Neural progenitor cell (in vitro differentiated cells): ENCODE results near the gene TEAD1.

ENCODE experiments used
- EZH2phosphoT487 ChIP-seq: fragments of 200-600 bp; sonication (generic); IDR thresholded peaks from 2 replicates; pipeline ENCODE4 v1.6.1; 2017; ENCODE audit warnings: antibody characterized with exemption
- TF ChIP-seq, protein P1 (sequence below): fragments of 200-600 bp; sonication (generic); IDR thresholded peaks from 2 replicates; pipeline ENCODE4 v1.5.1; 2017; ENCODE audit warnings: antibody characterized with exemption, mild to moderate bottlenecking

DNA sequence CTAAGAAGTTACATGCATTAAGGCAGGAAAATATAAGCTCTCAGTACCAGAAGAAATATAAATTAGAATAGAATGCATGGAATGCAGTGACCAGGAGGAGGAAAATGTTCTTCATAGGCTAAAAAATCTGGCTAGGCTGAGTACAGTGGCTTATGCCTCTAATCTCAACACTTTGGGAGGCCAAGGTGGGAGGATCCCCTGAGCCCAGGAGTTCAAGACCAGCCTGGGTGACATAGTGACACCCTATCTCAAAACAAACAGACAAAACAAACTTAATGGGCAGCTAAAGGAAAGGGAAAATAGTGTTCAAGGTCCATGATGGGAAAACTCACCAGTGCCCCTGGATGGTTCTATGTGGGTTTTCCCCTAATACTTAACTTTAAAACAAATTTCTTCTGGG, 256.6 kb downstream of the TEAD1 start:
- TF ChIP-seq EZH2phosphoT487, result no peak
- TF ChIP-seq, protein P1, sequence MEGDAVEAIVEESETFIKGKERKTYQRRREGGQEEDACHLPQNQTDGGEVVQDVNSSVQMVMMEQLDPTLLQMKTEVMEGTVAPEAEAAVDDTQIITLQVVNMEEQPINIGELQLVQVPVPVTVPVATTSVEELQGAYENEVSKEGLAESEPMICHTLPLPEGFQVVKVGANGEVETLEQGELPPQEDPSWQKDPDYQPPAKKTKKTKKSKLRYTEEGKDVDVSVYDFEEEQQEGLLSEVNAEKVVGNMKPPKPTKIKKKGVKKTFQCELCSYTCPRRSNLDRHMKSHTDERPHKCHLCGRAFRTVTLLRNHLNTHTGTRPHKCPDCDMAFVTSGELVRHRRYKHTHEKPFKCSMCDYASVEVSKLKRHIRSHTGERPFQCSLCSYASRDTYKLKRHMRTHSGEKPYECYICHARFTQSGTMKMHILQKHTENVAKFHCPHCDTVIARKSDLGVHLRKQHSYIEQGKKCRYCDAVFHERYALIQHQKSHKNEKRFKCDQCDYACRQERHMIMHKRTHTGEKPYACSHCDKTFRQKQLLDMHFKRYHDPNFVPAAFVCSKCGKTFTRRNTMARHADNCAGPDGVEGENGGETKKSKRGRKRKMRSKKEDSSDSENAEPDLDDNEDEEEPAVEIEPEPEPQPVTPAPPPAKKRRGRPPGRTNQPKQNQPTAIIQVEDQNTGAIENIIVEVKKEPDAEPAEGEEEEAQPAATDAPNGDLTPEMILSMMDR, result no peak
